Uterus (tissue), 2 donors: ENCODE results near the gene CSH1.

Experiments
- CTCF ChIP-seq, 4 experiments: fragments of 200-600 bp in 2 of 4; fragments of 450-650 bp in 2 of 4; sonication (generic) in 2 of 4; IDR thresholded peaks; one replicate each; pipeline ENCODE4 v1.5.1; 2016 to 2019; ENCODE audit warnings: antibody characterized with exemption in 4 of 4, mild to moderate bottlenecking in 2 of 4, moderate library complexity in 1 of 4
- POLR2A ChIP-seq, 2 donors: fragments of 450-650 bp; IDR thresholded peaks; one replicate each; pipeline ENCODE4 v1.6.1; 2016; ENCODE audit warnings: antibody characterized with exemption in 2 of 2, mild to moderate bottlenecking in 1 of 2, moderate library complexity in 1 of 2

DNA sequence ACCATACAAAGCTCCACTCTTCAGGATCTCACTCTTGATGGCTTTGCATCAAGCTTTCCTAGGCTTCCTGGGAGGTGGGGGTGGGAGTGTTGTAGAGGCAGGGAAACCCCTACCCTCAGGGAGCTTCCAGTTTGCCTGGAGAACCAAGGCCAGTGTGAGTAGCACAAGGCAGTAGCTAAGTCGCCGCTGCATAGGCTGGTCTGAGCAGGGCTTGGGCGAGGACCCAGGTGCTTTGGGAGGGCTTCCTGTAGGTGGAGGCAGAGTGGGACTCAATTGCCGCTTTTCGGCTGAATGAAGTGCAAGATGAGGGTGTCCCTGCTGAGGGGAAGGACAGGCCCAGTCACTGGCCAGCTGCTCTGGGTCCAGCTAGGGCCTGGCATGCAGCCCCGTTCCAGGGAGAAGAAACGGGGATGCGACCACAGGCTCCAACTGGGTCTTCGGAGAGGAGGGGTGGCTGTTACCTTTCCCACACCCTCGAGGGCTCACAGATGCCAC lies 31.8 kb upstream of the CSH1 start:
- TF ChIP-seq CTCF (IDR thresholded peaks at IDR 0.05), result no peak
- TF ChIP-seq POLR2A (IDR thresholded peaks at IDR 0.05), result no peak
